Measurements from ENCODE around the gene IL17REL. TPM values are rescaled to one million over a fixed set of nuclear protein-coding genes. Genes with fewer than 3 reads are reported as not detected.

Gene IL17REL
- total RNA-seq, 1 donor from 2014 or later = not detected

GRCh38 chr22:50048836-50049235, 36.3 kb upstream of the IL17REL start:
- Histone ChIP-seq H3K9me3 (no peaks in the 10 kb centered on the region), H3K4me3 (no peak overlapping the region), H3K36me3 (no peaks in the 10 kb centered on the region), H3K27me3 (no peaks in the 10 kb centered on the region), H3K27ac (no peak overlapping the region), H3K4me1 (no peaks in the 10 kb centered on the region)
- DNase-seq (ENCODE audit: extremely low spot score in 2 of 2) = no peak
- TF ChIP-seq POLR2A (IDR thresholded peaks at IDR 0.05) = no peak
- TF ChIP-seq POLR2AphosphoS5 (IDR thresholded peaks at IDR 0.05; ENCODE audit: insufficient read depth in 1 of 2, low read depth in 1 of 2) = no peak
- no peak for TF ChIP-seq CTCF (IDR thresholded peaks at IDR 0.05)
- intact Hi-C loops (cut with DNase I) = no loop called here

DNA sequence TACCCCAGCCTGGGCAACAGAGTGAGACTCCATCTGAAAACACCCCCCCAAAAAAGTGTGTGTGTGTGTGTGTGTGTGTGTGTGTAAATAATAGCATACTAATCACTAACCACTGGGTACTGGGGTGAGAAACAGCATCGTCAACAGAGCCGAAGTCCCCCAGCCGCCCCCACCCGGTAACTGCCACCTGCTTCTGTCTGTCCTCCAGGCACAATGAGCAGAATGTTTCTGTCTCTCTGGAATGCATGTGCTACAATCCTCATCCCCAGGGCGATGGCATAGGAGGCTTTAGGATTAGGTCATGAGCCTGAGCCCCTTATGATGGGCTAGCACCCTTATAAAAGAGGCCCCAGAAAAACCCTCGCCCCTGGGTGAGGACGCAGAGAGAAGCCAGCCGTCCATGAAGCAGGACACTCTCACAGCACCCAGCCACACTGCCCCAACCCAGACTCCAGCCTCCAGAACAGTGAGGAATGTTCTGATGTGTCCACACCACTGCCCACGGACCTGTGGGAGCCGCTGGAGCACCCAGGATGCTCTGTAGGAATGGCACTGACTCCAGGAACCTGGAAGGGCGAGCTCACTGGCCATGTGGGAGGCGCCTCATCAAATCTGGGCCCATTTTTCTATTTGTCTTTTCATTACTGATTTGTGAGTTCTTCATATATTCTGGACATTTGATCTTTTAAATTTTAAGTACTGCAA, 35.6 kb upstream of the IL17REL start:
- intact Hi-C loops (cut with DNase I) = no loop called here
- no peaks in the 10 kb centered on the region for H3K27me3 ChIP-seq

DNA sequence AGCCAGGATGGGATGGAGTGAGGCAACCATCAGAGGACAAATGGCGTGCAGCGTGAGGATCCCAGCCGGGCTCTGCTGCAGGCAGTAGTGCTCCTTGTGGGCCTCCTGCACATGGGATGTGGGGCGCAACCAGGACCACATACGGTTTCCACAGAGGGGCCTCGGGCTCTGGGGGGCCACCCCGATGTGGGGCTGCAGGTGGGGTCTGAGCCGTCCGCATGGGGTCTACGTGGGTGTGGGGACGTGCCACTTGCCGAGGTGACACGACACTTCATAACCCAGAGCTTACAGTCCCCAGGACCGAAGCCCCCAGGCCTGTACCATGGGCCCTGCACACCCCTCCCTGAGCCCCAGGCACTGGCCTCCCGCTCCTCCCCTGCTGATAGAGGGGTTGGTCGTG, 34.8 kb upstream of the IL17REL start:
- no peak for TF ChIP-seq POLR2A (IDR thresholded peaks at IDR 0.05)
- TF ChIP-seq POLR2AphosphoS5 (IDR thresholded peaks at IDR 0.05; ENCODE audit: insufficient read depth in 1 of 2, low read depth in 1 of 2) = no peak
- TF ChIP-seq CTCF (IDR thresholded peaks at IDR 0.05) = no peak
- DNase-seq (ENCODE audit: extremely low spot score in 2 of 2) = no peak
- no peaks in the 10 kb centered on the region for H3K27me3 ChIP-seq
- no peak overlapping the region for H3K4me3 ChIP-seq
- no peaks in the 10 kb centered on the region for H3K9me3 ChIP-seq
- H3K4me1 ChIP-seq = no peaks in the 10 kb centered on the region
- H3K36me3 ChIP-seq = no peaks in the 10 kb centered on the region
- intact Hi-C loops (cut with DNase I) = no loop called here
- H3K27ac ChIP-seq = no peak overlapping the region

More for the DNA sequence above, 35.6 kb upstream of the IL17REL start:
- Histone ChIP-seq H3K9me3 (no peaks in the 10 kb centered on the region), H3K4me1 (no peaks in the 10 kb centered on the region), H3K36me3 (no peaks in the 10 kb centered on the region), H3K27ac (no peak overlapping the region), H3K4me3 (no peak overlapping the region)
- TF ChIP-seq POLR2AphosphoS5 (IDR thresholded peaks at IDR 0.05; ENCODE audit: insufficient read depth in 1 of 2, low read depth in 1 of 2) (no peak), POLR2A (IDR thresholded peaks at IDR 0.05) (no peak), CTCF (IDR thresholded peaks at IDR 0.05) (no peak)
- DNase-seq (ENCODE audit: extremely low spot score in 2 of 2) = no peak

DNA sequence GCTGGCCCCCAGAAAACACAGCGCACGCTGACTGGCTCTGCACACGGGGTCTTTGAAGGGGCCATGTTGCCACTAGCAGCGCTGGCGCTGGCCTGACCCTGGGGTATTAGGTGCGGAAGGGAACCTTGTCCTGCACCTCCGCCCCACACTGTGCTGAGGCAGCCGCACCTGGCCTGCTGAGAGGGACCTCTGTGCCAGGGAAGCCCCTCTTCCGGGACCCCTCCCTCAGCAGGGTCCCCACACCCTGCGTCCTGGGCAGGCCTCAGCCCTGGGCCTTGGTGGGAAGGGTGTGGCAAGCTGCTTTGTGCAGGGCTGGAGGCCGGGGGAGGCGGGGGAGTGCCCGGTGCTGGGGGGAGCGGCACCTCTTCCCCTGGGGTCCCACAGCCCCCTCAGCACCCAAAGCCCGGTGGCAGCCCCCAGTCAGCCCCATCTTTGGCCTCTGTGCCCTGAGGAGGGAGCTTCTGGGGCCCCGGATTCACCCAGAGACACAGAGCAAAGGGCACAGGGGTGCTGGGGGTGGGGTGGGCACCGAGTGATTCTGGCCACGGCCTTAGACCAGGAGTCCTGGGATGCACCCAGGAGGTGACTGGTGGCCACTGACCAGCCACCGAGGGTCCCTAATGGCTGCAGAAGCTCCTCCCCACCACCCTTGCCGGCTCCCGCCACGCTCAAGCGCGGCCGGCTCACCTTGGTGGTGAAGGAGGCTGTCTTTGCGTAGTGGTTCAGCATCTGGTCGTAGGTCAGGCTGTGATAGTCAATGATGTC, 34.1 kb upstream of the IL17REL start:
- H3K36me3 ChIP-seq = no peaks in the 10 kb centered on the region
- TF ChIP-seq CTCF (IDR thresholded peaks at IDR 0.05) = no peak
- TF ChIP-seq POLR2AphosphoS5 (IDR thresholded peaks at IDR 0.05; ENCODE audit: insufficient read depth in 1 of 2, low read depth in 1 of 2) = no peak
- H3K4me1 ChIP-seq = no peaks in the 10 kb centered on the region
- DNase-seq (ENCODE audit: extremely low spot score in 2 of 2) = no peak
- H3K4me3 ChIP-seq = no peak overlapping the region
- H3K27me3 ChIP-seq = no peaks in the 10 kb centered on the region
- no peaks in the 10 kb centered on the region for H3K9me3 ChIP-seq
- H3K27ac ChIP-seq = no peak overlapping the region
- intact Hi-C loops (cut with DNase I) = no loop called here

GRCh38 chr22:50046019-50046415, 33.5 kb upstream of the IL17REL start:
- intact Hi-C loops (cut with DNase I) = no loop called here
- Histone ChIP-seq H3K4me1 (no peaks in the 10 kb centered on the region), H3K9me3 (no peaks in the 10 kb centered on the region), H3K36me3 (no peaks in the 10 kb centered on the region), H3K27me3 (no peaks in the 10 kb centered on the region), H3K27ac (no peak overlapping the region), H3K4me3 (no peak overlapping the region)
- no peak for DNase-seq (ENCODE audit: extremely low spot score in 2 of 2)
- TF ChIP-seq POLR2AphosphoS5 (IDR thresholded peaks at IDR 0.05; ENCODE audit: insufficient read depth in 1 of 2, low read depth in 1 of 2) = no peak
- no peak for TF ChIP-seq CTCF (IDR thresholded peaks at IDR 0.05)
- no peak for TF ChIP-seq POLR2A (IDR thresholded peaks at IDR 0.05)
